Stimulated activated CD8-positive, alpha-beta memory T cell treated with anti-CD3 and anti-CD28 coated beads, Interleukin-15, amount 100 ng/mL, for 4 hours (primary cell): ENCODE data around the gene ELOVL7.
"Not testable (repeated sequence)": the region's sequence is repeated elsewhere in the genome, so short reads cannot be mapped to it uniquely, and the experiment has no call there.

Experiments used
- DNase-seq, 2 donors: peaks; one replicate each; pipeline ENCODE4 v3.0.0-alpha.2; 2020; ENCODE audit warnings: low read depth in 2 of 2

Gene ELOVL7

GRCh38 chr5:60715201-60715928, 128.7 kb downstream of the ELOVL7 start:
- not testable (repeated sequence) for DNase-seq

GRCh38 chr5:60712950-60713349, 131.1 kb downstream of the ELOVL7 start:
- no peak for DNase-seq

- not testable (repeated sequence) for DNase-seq
These were observed 132.2 kb downstream of the ELOVL7 start for GRCh38 chr5:60711892-60712291.

GRCh38 chr5:60710362-60710761, 133.7 kb downstream of the ELOVL7 start:
- no peak for DNase-seq

GRCh38 chr5:60705144-60705543, 138.9 kb downstream of the ELOVL7 start:
- DNase-seq: no peak

GRCh38 chr5:60703944-60704343, 140.1 kb downstream of the ELOVL7 start:
- no peak for DNase-seq
